ENCODE measurements around the gene AGFG1.

AGFG1 gene

DNA sequence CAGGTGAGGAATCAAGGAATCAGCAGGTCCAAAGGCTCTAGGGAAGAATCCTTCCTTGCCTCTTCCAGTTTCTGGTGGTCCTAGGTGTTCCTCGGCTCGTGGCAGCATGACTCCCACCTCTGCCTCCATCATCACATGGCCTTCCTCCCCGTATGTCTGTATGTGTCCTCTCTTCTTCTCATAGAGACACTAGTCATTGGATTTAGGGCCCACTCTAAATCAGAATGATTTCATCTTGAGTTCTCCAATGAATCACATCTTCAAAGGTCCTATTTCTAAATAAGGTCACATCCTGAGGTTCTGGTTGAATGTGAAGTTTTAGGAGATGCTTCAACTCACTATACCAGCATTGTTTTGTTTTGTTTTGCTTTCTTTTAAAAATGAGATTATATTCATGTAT lies 11.1 kb upstream of the AGFG1 start:
- TF ChIP-seq, protein P1, sequence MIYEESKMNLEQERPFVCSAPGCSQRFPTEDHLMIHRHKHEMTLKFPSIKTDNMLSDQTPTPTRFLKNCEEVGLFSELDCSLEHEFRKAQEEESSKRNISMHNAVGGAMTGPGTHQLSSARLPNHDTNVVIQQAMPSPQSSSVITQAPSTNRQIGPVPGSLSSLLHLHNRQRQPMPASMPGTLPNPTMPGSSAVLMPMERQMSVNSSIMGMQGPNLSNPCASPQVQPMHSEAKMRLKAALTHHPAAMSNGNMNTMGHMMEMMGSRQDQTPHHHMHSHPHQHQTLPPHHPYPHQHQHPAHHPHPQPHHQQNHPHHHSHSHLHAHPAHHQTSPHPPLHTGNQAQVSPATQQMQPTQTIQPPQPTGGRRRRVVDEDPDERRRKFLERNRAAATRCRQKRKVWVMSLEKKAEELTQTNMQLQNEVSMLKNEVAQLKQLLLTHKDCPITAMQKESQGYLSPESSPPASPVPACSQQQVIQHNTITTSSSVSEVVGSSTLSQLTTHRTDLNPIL (CRISPR knock-in tag; IDR thresholded peaks at IDR 0.05; ENCODE audit: low read depth), result no peak
- TF ChIP-seq ZNF8 (CRISPR knock-in tag; IDR thresholded peaks at IDR 0.05) (no peak), ESRRG (CRISPR knock-in tag; IDR thresholded peaks at IDR 0.05) (no peak), ZFP30 (CRISPR knock-in tag; IDR thresholded peaks at IDR 0.05) (no peak), OSR1 (CRISPR knock-in tag; IDR thresholded peaks at IDR 0.05) (no peak), TOX (CRISPR knock-in tag; IDR thresholded peaks at IDR 0.05; ENCODE audit: borderline replicate concordance) (no peak), ZFP3 (CRISPR knock-in tag; IDR thresholded peaks at IDR 0.05) (no peak), TCF4 (CRISPR knock-in tag; IDR thresholded peaks at IDR 0.05; ENCODE audit: borderline replicate concordance) (no peak), ZNF70 (CRISPR knock-in tag; IDR thresholded peaks at IDR 0.05) (no peak)
- TF ChIP-seq, protein P2, sequence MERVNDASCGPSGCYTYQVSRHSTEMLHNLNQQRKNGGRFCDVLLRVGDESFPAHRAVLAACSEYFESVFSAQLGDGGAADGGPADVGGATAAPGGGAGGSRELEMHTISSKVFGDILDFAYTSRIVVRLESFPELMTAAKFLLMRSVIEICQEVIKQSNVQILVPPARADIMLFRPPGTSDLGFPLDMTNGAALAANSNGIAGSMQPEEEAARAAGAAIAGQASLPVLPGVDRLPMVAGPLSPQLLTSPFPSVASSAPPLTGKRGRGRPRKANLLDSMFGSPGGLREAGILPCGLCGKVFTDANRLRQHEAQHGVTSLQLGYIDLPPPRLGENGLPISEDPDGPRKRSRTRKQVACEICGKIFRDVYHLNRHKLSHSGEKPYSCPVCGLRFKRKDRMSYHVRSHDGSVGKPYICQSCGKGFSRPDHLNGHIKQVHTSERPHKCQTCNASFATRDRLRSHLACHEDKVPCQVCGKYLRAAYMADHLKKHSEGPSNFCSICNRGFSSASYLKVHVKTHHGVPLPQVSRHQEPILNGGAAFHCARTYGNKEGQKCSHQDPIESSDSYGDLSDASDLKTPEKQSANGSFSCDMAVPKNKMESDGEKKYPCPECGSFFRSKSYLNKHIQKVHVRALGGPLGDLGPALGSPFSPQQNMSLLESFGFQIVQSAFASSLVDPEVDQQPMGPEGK (CRISPR knock-in tag; IDR thresholded peaks at IDR 0.05; ENCODE audit: borderline replicate concordance), result no peak
- ATAC-seq, result no peak

DNA sequence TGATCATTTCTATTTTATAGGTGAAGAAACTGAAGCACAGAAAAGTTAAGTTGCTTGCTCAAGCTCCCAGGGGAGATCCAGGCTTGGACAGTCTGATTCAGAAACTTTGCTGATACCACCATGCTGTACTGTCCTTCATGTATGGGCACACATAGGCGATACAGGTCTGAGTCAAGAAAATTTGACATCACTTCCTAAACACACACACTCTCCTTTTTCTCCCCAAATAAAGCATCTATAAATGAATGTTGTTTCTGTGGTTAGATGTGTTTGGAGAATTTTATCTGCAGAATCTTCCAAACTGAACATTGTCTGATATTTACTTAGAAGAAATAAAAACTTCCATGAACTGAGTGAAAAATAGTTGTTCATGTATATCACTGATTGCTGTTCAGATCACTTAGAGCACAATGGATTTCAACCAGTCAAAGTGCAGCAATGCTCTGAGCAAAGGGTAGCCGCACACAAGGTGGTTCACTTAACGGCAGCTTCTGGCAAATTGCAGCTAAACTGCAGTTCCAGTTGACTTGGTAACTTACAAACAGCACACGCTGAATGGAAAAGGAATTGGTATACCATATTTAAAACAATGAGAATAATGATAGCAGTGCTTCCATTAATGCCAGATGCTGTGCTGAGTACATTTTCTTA lies 10.0 kb upstream of the AGFG1 start:
- no peak for TF ChIP-seq TCF4 (CRISPR knock-in tag; IDR thresholded peaks at IDR 0.05; ENCODE audit: borderline replicate concordance)
- TF ChIP-seq GLIS3 (CRISPR knock-in tag; IDR thresholded peaks at IDR 0.05), result no peak
- TF ChIP-seq ZNF565 (CRISPR knock-in tag; conservative IDR thresholded peaks at IDR 0.05; ENCODE audit: low read depth), result no peak
- TF ChIP-seq ESRRG (CRISPR knock-in tag; IDR thresholded peaks at IDR 0.05), result no peak
- TF ChIP-seq, protein P2 (CRISPR knock-in tag; IDR thresholded peaks at IDR 0.05; ENCODE audit: borderline replicate concordance), result no peak
- TF ChIP-seq TOX (CRISPR knock-in tag; IDR thresholded peaks at IDR 0.05; ENCODE audit: borderline replicate concordance), result no peak
- TF ChIP-seq CSDC2 (CRISPR knock-in tag; IDR thresholded peaks at IDR 0.05), result no peak
- no peak for TF ChIP-seq SNAI2 (CRISPR knock-in tag; IDR thresholded peaks at IDR 0.05)
- no peak for TF ChIP-seq RARB (CRISPR knock-in tag; IDR thresholded peaks at IDR 0.05)
- TF ChIP-seq, protein P3, sequence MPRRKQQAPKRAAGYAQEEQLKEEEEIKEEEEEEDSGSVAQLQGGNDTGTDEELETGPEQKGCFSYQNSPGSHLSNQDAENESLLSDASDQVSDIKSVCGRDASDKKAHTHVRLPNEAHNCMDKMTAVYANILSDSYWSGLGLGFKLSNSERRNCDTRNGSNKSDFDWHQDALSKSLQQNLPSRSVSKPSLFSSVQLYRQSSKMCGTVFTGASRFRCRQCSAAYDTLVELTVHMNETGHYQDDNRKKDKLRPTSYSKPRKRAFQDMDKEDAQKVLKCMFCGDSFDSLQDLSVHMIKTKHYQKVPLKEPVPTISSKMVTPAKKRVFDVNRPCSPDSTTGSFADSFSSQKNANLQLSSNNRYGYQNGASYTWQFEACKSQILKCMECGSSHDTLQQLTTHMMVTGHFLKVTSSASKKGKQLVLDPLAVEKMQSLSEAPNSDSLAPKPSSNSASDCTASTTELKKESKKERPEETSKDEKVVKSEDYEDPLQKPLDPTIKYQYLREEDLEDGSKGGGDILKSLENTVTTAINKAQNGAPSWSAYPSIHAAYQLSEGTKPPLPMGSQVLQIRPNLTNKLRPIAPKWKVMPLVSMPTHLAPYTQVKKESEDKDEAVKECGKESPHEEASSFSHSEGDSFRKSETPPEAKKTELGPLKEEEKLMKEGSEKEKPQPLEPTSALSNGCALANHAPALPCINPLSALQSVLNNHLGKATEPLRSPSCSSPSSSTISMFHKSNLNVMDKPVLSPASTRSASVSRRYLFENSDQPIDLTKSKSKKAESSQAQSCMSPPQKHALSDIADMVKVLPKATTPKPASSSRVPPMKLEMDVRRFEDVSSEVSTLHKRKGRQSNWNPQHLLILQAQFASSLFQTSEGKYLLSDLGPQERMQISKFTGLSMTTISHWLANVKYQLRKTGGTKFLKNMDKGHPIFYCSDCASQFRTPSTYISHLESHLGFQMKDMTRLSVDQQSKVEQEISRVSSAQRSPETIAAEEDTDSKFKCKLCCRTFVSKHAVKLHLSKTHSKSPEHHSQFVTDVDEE (CRISPR knock-in tag; IDR thresholded peaks at IDR 0.05), result no peak
- TF ChIP-seq, protein P1 (CRISPR knock-in tag; IDR thresholded peaks at IDR 0.05; ENCODE audit: low read depth), result no peak
- TF ChIP-seq PPARA (CRISPR knock-in tag; IDR thresholded peaks at IDR 0.05; ENCODE audit: borderline replicate concordance), result no peak
- TF ChIP-seq ZNF8 (CRISPR knock-in tag; IDR thresholded peaks at IDR 0.05), result no peak
- TF ChIP-seq, protein P4, sequence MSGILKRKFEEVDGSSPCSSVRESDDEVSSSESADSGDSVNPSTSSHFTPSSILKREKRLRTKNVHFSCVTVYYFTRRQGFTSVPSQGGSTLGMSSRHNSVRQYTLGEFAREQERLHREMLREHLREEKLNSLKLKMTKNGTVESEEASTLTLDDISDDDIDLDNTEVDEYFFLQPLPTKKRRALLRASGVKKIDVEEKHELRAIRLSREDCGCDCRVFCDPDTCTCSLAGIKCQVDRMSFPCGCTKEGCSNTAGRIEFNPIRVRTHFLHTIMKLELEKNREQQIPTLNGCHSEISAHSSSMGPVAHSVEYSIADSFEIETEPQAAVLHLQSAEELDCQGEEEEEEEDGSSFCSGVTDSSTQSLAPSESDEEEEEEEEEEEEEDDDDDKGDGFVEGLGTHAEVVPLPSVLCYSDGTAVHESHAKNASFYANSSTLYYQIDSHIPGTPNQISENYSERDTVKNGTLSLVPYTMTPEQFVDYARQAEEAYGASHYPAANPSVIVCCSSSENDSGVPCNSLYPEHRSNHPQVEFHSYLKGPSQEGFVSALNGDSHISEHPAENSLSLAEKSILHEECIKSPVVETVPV (CRISPR knock-in tag; IDR thresholded peaks at IDR 0.05), result no peak
- no peak for TF ChIP-seq OSR1 (CRISPR knock-in tag; IDR thresholded peaks at IDR 0.05)
- no peak for ATAC-seq
